ENCODE measurements around the gene CNRIP1. TPM values are rescaled to one million over a fixed set of nuclear protein-coding genes. Genes with fewer than 3 reads are reported as not detected.

CNRIP1 gene
- total RNA-seq, 2 donors from 2014 or later, result 39.7 to 45.6 TPM

GRCh38 chr2:68293024-68293423 lies 26.7 kb downstream of the CNRIP1 start:
- H3K9me3 ChIP-seq, result no peaks in the 10 kb centered on the region

DNA sequence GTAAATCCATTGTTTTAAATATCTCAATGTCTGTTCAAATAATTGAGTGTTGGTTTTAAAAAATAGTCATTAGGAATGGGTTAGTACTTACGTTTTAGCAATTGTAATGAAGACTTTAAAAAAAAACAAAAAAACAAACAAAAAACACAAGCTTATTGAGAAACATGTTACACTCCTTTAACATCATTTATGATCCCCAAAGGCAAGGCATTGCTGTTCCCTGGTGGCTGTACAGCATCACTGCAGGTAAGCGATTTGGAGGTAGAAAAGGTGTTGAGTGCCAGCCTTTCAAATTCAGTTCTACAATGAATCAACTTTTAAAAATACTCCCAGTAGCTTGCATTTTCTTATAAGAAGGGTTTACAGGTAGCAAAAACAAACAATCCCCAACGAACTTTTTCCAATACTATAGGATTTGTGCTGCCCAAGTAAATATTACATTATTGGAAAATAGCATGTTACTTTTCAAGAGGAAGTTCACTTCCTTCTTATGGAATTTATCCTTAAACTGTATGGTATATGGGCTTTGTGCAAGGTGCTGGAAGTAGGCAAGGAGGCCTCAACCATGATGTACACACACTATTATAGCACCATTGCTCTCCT lies 27.5 kb downstream of the CNRIP1 start:
- Histone ChIP-seq H3K4me1 (ENCODE audit: control insufficient read depth in 1 of 2, low read depth in 2 of 2) (peaks cover 9 to 13% of the 10 kb centered on the region in 2 donors), H3K27ac (no peak overlapping the region), H3K36me3 (no peaks in the 10 kb centered on the region)

More at GRCh38 chr2:68293024-68293423, 26.7 kb downstream of the CNRIP1 start:
- Histone ChIP-seq H3K4me3 (no peak overlapping the region), H3K36me3 (no peaks in the 10 kb centered on the region), H3K4me1 (ENCODE audit: control insufficient read depth in 1 of 2, low read depth in 2 of 2) (peaks cover 3 to 7% of the 10 kb centered on the region in 2 donors), H3K27me3 (replicated peaks; ENCODE audit: insufficient read depth) (no peaks in the 10 kb centered on the region), H3K27ac (no peak overlapping the region)
- TF ChIP-seq, protein P1, sequence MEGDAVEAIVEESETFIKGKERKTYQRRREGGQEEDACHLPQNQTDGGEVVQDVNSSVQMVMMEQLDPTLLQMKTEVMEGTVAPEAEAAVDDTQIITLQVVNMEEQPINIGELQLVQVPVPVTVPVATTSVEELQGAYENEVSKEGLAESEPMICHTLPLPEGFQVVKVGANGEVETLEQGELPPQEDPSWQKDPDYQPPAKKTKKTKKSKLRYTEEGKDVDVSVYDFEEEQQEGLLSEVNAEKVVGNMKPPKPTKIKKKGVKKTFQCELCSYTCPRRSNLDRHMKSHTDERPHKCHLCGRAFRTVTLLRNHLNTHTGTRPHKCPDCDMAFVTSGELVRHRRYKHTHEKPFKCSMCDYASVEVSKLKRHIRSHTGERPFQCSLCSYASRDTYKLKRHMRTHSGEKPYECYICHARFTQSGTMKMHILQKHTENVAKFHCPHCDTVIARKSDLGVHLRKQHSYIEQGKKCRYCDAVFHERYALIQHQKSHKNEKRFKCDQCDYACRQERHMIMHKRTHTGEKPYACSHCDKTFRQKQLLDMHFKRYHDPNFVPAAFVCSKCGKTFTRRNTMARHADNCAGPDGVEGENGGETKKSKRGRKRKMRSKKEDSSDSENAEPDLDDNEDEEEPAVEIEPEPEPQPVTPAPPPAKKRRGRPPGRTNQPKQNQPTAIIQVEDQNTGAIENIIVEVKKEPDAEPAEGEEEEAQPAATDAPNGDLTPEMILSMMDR (IDR thresholded peaks at IDR 0.05), result no peak
- ATAC-seq (ENCODE audit: insufficient number of reproducible peaks, low FRiP score, low read depth), result no peak
- DNase-seq (ENCODE audit: low spot score), result no peak

DNA sequence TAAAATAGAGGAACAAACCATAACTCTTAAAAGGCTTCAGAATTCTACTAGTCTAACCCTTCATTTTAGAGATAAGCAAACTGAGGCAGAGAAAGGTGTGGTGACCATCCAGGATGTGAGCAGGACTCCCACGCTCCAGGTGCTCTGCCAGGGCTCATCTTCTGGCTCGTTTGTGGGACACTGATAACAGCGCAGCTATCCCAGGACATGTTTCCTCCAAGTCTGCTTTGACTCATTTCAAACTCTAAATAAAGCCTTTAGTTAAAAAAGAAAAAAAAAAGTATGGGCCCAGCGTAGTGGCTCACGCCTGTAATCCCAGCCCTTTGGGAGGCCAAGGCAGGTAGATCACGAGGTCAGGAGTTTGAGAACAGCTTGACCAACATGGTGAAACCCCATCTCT lies 28.4 kb downstream of the CNRIP1 start:
- Histone ChIP-seq H3K27ac (no peak overlapping the region), H3K9me3 (no peaks in the 10 kb centered on the region), H3K4me3 (no peak overlapping the region), H3K4me1 (ENCODE audit: control insufficient read depth in 1 of 2, low read depth in 2 of 2) (peaks cover 10 to 14% of the 10 kb centered on the region in 2 donors), H3K27me3 (replicated peaks; ENCODE audit: insufficient read depth) (no peaks in the 10 kb centered on the region), H3K36me3 (no peaks in the 10 kb centered on the region)
- TF ChIP-seq, protein P1 (IDR thresholded peaks at IDR 0.05), result no peak
- no peak for ATAC-seq (ENCODE audit: insufficient number of reproducible peaks, low FRiP score, low read depth)
- no peak for DNase-seq (ENCODE audit: low spot score)

More for the DNA sequence above, 27.5 kb downstream of the CNRIP1 start:
- Histone ChIP-seq H3K9me3 (no peaks in the 10 kb centered on the region), H3K27me3 (replicated peaks; ENCODE audit: insufficient read depth) (no peaks in the 10 kb centered on the region), H3K4me3 (no peak overlapping the region)
- TF ChIP-seq, protein P1 (IDR thresholded peaks at IDR 0.05), result peak; percentile 42
- DNase-seq (ENCODE audit: low spot score), result no peak
- ATAC-seq (ENCODE audit: insufficient number of reproducible peaks, low FRiP score, low read depth), result no peak

GRCh38 chr2:68290901-68291300 lies 28.8 kb downstream of the CNRIP1 start:
- no peaks in the 10 kb centered on the region for H3K36me3 ChIP-seq
- TF ChIP-seq, protein P1 (IDR thresholded peaks at IDR 0.05), result no peak
- peaks cover 10 to 14% of the 10 kb centered on the region in 2 donors for H3K4me1 ChIP-seq (ENCODE audit: control insufficient read depth in 1 of 2, low read depth in 2 of 2)
- H3K27ac ChIP-seq, result no peak overlapping the region
- no peaks in the 10 kb centered on the region for H3K27me3 ChIP-seq (replicated peaks; ENCODE audit: insufficient read depth)
- H3K4me3 ChIP-seq, result no peak overlapping the region
- DNase-seq (ENCODE audit: low spot score) (no peak), ATAC-seq (ENCODE audit: insufficient number of reproducible peaks, low FRiP score, low read depth) (no peak)
- H3K9me3 ChIP-seq, result no peaks in the 10 kb centered on the region

DNA sequence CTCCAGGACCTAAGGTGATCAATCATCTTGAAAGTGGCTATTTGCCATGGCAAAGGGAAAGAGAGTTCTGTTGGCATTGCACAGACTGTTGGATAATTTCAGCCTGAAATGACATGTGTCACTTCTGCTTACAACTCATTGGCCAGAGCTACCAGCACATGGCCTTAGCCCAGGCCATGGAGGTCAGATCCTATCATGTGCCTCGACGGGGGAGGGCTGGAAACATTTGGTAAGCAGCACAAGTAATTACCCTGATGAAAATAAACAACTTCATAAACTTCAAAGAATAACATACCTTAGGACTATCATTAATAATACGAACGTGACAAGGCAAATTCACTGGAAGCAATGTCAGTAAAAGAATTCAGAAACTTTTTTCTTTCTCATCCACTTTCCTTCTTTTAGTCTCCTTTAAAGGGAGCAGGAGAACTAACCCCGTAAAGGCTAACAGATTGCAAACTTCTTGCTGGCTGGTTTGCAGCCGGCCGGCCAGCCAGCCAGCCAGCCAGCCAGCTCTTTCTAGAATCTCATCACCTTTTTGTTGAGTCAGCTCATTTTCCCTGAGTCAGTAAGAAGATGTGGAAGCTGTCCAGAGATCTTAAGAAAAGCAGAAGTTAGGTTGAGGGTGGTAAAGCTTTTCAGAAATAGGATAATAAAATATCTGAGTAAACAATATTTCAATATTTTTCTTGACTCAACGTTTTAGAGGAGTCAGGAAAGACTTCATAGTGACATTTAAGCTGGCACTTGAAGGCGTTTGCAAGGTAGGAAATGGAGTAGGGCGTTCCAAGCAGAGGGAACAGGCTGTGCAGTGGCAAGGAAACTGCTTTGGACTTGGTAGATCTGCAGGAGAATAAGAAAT lies 31.9 kb downstream of the CNRIP1 start:
- H3K4me1 ChIP-seq (ENCODE audit: control insufficient read depth in 1 of 2, low read depth in 2 of 2), result peaks cover 10 to 14% of the 10 kb centered on the region in 2 donors
- peak overlapping the region; percentile 35 for H3K4me3 ChIP-seq
- TF ChIP-seq, protein P1 (IDR thresholded peaks at IDR 0.05), result no peak
- ATAC-seq (ENCODE audit: insufficient number of reproducible peaks, low FRiP score, low read depth) (no peak), DNase-seq (ENCODE audit: low spot score) (no peak)
- H3K9me3 ChIP-seq, result no peaks in the 10 kb centered on the region
- no peaks in the 10 kb centered on the region for H3K36me3 ChIP-seq
- no peaks in the 10 kb centered on the region for H3K27me3 ChIP-seq (replicated peaks; ENCODE audit: insufficient read depth)
- H3K27ac ChIP-seq, result peak overlapping the region; percentile 45 to 48

Data from thoracic aorta (tissue), 2 donors.